ENCODE results near the gene CYP2J2.
"Not testable (repeated sequence)": the region's sequence is repeated elsewhere in the genome, so short reads cannot be mapped to it uniquely, and the experiment has no call there.

CYP2J2 gene

GRCh38 chr1:59928996-59929395 lies 2.4 kb upstream of the CYP2J2 start:
- Histone ChIP-seq H3K56ac (ENCODE audit: low read length) (no peak overlapping the region), H3K18ac (ENCODE audit: low read length) (no peak overlapping the region), H3K4me2 (ENCODE audit: low read length) (no peak overlapping the region), H2BK120ac (ENCODE audit: low read depth, low read length) (no peak overlapping the region), H3K79me2 (ENCODE audit: control insufficient read depth, insufficient read depth, low read length) (no peaks in the 10 kb centered on the region), H3K4ac (ENCODE audit: low read depth, low read length) (no peak overlapping the region), H2BK5ac (ENCODE audit: low read length) (no peak overlapping the region), H3K79me1 (ENCODE audit: low read length) (no peaks in the 10 kb centered on the region), H3K23ac (ENCODE audit: low read length) (no peak overlapping the region), H4K5ac (ENCODE audit: low read length) (no peak overlapping the region), H2AK5ac (ENCODE audit: low read length) (no peak overlapping the region), H3K36me3 (ENCODE audit: control insufficient read depth, insufficient read depth, low read length) (no peaks in the 10 kb centered on the region), H3K27ac (ENCODE audit: low read depth, low read length) (no peak overlapping the region), H3K27me3 (ENCODE audit: insufficient read depth, low read length, poor library complexity) (peaks cover 4% of the 10 kb centered on the region), H2BK15ac (replicated peaks; ENCODE audit: low read depth) (no peak overlapping the region), H3K9ac (ENCODE audit: low read length) (no peak overlapping the region), H4K8ac (ENCODE audit: low read depth, low read length) (no peak overlapping the region), H3K4me1 (ENCODE audit: control insufficient read depth, low read depth, low read length) (no peaks in the 10 kb centered on the region), H3K4me3 (ENCODE audit: low read length) (no peak overlapping the region)
- no CpG with 5 or more reads among the region's 1 CpG for WGBS (ENCODE audit: extremely low coverage, insufficient coverage, low lambda C conversion rate)
- DNase-seq: no peak

GRCh38 chr1:59927213-59927612 lies 640 bp upstream of the CYP2J2 start:
- no peak overlapping the region for H2AK5ac ChIP-seq (ENCODE audit: low read length)
- H3K4ac ChIP-seq (ENCODE audit: low read depth, low read length): no peak overlapping the region
- H4K8ac ChIP-seq (ENCODE audit: low read depth, low read length): no peak overlapping the region
- H3K79me1 ChIP-seq (ENCODE audit: low read length): no peaks in the 10 kb centered on the region
- no CpG with 5 or more reads among the region's 2 CpGs for WGBS (ENCODE audit: extremely low coverage, insufficient coverage, low lambda C conversion rate)
- H3K79me2 ChIP-seq (ENCODE audit: control insufficient read depth, insufficient read depth, low read length): no peaks in the 10 kb centered on the region
- no peak overlapping the region for H3K23ac ChIP-seq (ENCODE audit: low read length)
- H3K18ac ChIP-seq (ENCODE audit: low read length): no peak overlapping the region
- no peaks in the 10 kb centered on the region for H3K36me3 ChIP-seq (ENCODE audit: control insufficient read depth, insufficient read depth, low read length)
- H4K5ac ChIP-seq (ENCODE audit: low read length): no peak overlapping the region
- no peak overlapping the region for H3K9ac ChIP-seq (ENCODE audit: low read length)
- H3K4me1 ChIP-seq (ENCODE audit: control insufficient read depth, low read depth, low read length): no peaks in the 10 kb centered on the region
- H3K4me3 ChIP-seq (ENCODE audit: low read length): no peak overlapping the region
- DNase-seq: no peak
- peaks cover 4% of the 10 kb centered on the region for H3K27me3 ChIP-seq (ENCODE audit: insufficient read depth, low read length, poor library complexity)
- no peak overlapping the region for H2BK120ac ChIP-seq (ENCODE audit: low read depth, low read length)
- no peak overlapping the region for H2BK5ac ChIP-seq (ENCODE audit: low read length)
- H3K27ac ChIP-seq (ENCODE audit: low read depth, low read length): no peak overlapping the region
- no peak overlapping the region for H3K56ac ChIP-seq (ENCODE audit: low read length)
- no peak overlapping the region for H2BK15ac ChIP-seq (replicated peaks; ENCODE audit: low read depth)
- H3K4me2 ChIP-seq (ENCODE audit: low read length): no peak overlapping the region

- Histone ChIP-seq H3K79me2 (ENCODE audit: control insufficient read depth, insufficient read depth, low read length) (no peaks in the 10 kb centered on the region), H3K36me3 (ENCODE audit: control insufficient read depth, insufficient read depth, low read length) (no peaks in the 10 kb centered on the region), H3K27ac (ENCODE audit: low read depth, low read length) (no peak overlapping the region), H3K79me1 (ENCODE audit: low read length) (no peaks in the 10 kb centered on the region), H3K56ac (ENCODE audit: low read length) (no peak overlapping the region), H3K4me2 (ENCODE audit: low read length) (no peak overlapping the region), H4K8ac (ENCODE audit: low read depth, low read length) (no peak overlapping the region), H3K4me1 (ENCODE audit: control insufficient read depth, low read depth, low read length) (no peaks in the 10 kb centered on the region), H3K23ac (ENCODE audit: low read length) (no peak overlapping the region), H4K5ac (ENCODE audit: low read length) (no peak overlapping the region), H2BK120ac (ENCODE audit: low read depth, low read length) (no peak overlapping the region), H3K4me3 (ENCODE audit: low read length) (no peak overlapping the region), H3K18ac (ENCODE audit: low read length) (no peak overlapping the region), H2AK5ac (ENCODE audit: low read length) (no peak overlapping the region), H3K4ac (ENCODE audit: low read depth, low read length) (no peak overlapping the region), H2BK5ac (ENCODE audit: low read length) (no peak overlapping the region), H3K9ac (ENCODE audit: low read length) (no peak overlapping the region), H2BK15ac (replicated peaks; ENCODE audit: low read depth) (no peak overlapping the region), H3K27me3 (ENCODE audit: insufficient read depth, low read length, poor library complexity) (peaks cover 4% of the 10 kb centered on the region)
- no peak for DNase-seq
Observed at GRCh38 chr1:59924653-59925052, 1.9 kb downstream of the CYP2J2 start.

- not testable (repeated sequence) for DNase-seq; H3K18ac ChIP-seq (ENCODE audit: low read length); H2BK5ac ChIP-seq (ENCODE audit: low read length); H3K27ac ChIP-seq (ENCODE audit: low read depth, low read length); H3K4me3 ChIP-seq (ENCODE audit: low read length); H4K8ac ChIP-seq (ENCODE audit: low read depth, low read length); H2BK15ac ChIP-seq (replicated peaks; ENCODE audit: low read depth); H3K79me2 ChIP-seq (ENCODE audit: control insufficient read depth, insufficient read depth, low read length); H3K23ac ChIP-seq (ENCODE audit: low read length); H3K36me3 ChIP-seq (ENCODE audit: control insufficient read depth, insufficient read depth, low read length); H2AK5ac ChIP-seq (ENCODE audit: low read length); H3K9ac ChIP-seq (ENCODE audit: low read length); H3K79me1 ChIP-seq (ENCODE audit: low read length); H4K5ac ChIP-seq (ENCODE audit: low read length); H3K56ac ChIP-seq (ENCODE audit: low read length); H3K4ac ChIP-seq (ENCODE audit: low read depth, low read length); H3K4me1 ChIP-seq (ENCODE audit: control insufficient read depth, low read depth, low read length); H3K27me3 ChIP-seq (ENCODE audit: insufficient read depth, low read length, poor library complexity); H2BK120ac ChIP-seq (ENCODE audit: low read depth, low read length); H3K4me2 ChIP-seq (ENCODE audit: low read length)
- WGBS (ENCODE audit: extremely low coverage, insufficient coverage, low lambda C conversion rate): no CpG with 5 or more reads among the region's 6 CpGs
Observed at GRCh38 chr1:59921258-59921899, 5.2 kb downstream of the CYP2J2 start.

- Histone ChIP-seq H3K4ac (ENCODE audit: low read depth, low read length) (no peak overlapping the region), H3K27me3 (ENCODE audit: insufficient read depth, low read length, poor library complexity) (no peaks in the 10 kb centered on the region), H3K9ac (ENCODE audit: low read length) (no peak overlapping the region), H3K56ac (ENCODE audit: low read length) (no peak overlapping the region), H2BK15ac (replicated peaks; ENCODE audit: low read depth) (no peak overlapping the region), H3K27ac (ENCODE audit: low read depth, low read length) (no peak overlapping the region), H4K8ac (ENCODE audit: low read depth, low read length) (no peak overlapping the region), H3K36me3 (ENCODE audit: control insufficient read depth, insufficient read depth, low read length) (no peaks in the 10 kb centered on the region), H3K4me3 (ENCODE audit: low read length) (no peak overlapping the region), H2AK5ac (ENCODE audit: low read length) (no peak overlapping the region), H3K79me2 (ENCODE audit: control insufficient read depth, insufficient read depth, low read length) (no peaks in the 10 kb centered on the region), H2BK120ac (ENCODE audit: low read depth, low read length) (no peak overlapping the region), H3K4me1 (ENCODE audit: control insufficient read depth, low read depth, low read length) (no peaks in the 10 kb centered on the region), H3K79me1 (ENCODE audit: low read length) (no peaks in the 10 kb centered on the region), H3K4me2 (ENCODE audit: low read length) (no peak overlapping the region), H2BK5ac (ENCODE audit: low read length) (no peak overlapping the region), H3K23ac (ENCODE audit: low read length) (no peak overlapping the region), H3K18ac (ENCODE audit: low read length) (no peak overlapping the region), H4K5ac (ENCODE audit: low read length) (no peak overlapping the region)
- no peak for DNase-seq
- WGBS (ENCODE audit: extremely low coverage, insufficient coverage, low lambda C conversion rate): no CpG with 5 or more reads among the region's 2 CpGs
Observed at GRCh38 chr1:59919746-59920145, 6.8 kb downstream of the CYP2J2 start.

DNA sequence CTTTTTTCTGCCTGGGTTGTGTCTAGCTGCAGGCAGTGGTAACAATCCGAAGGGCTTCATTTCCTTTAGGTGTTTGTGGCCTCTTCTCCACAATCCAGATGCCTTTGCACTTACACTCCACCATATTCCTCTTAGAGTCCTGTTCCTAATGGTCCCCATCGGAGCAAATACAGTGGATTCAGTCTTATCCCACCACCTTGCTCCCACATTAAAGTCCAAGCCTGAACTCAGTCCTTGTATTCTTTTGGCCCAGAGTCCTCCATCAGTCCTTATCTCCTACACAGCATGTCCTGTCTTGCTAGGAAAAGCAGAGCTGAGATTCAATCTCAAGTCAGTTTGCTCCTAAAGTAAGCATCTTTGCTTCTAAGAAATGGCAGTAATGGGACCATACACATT lies 8.8 kb downstream of the CYP2J2 start:
- H3K27ac ChIP-seq (ENCODE audit: low read depth, low read length): no peak overlapping the region
- H3K4me3 ChIP-seq (ENCODE audit: low read length): no peak overlapping the region
- H3K79me2 ChIP-seq (ENCODE audit: control insufficient read depth, insufficient read depth, low read length): no peaks in the 10 kb centered on the region
- H3K4me2 ChIP-seq (ENCODE audit: low read length): no peak overlapping the region
- no peak overlapping the region for H3K9ac ChIP-seq (ENCODE audit: low read length)
- no peaks in the 10 kb centered on the region for H3K36me3 ChIP-seq (ENCODE audit: control insufficient read depth, insufficient read depth, low read length)
- H3K4me1 ChIP-seq (ENCODE audit: control insufficient read depth, low read depth, low read length): no peaks in the 10 kb centered on the region
- H3K27me3 ChIP-seq (ENCODE audit: insufficient read depth, low read length, poor library complexity): no peaks in the 10 kb centered on the region
- no peak overlapping the region for H3K23ac ChIP-seq (ENCODE audit: low read length)
- no peak overlapping the region for H4K8ac ChIP-seq (ENCODE audit: low read depth, low read length)
- no peak overlapping the region for H2BK5ac ChIP-seq (ENCODE audit: low read length)
- H3K4ac ChIP-seq (ENCODE audit: low read depth, low read length): no peak overlapping the region
- H3K56ac ChIP-seq (ENCODE audit: low read length): no peak overlapping the region
- no peak for DNase-seq
- no peak overlapping the region for H2BK15ac ChIP-seq (replicated peaks; ENCODE audit: low read depth)
- no peak overlapping the region for H4K5ac ChIP-seq (ENCODE audit: low read length)
- H2BK120ac ChIP-seq (ENCODE audit: low read depth, low read length): no peak overlapping the region
- H2AK5ac ChIP-seq (ENCODE audit: low read length): no peak overlapping the region
- WGBS (ENCODE audit: extremely low coverage, insufficient coverage, low lambda C conversion rate): no CpG with 5 or more reads among the region's 2 CpGs
- no peaks in the 10 kb centered on the region for H3K79me1 ChIP-seq (ENCODE audit: low read length)
- no peak overlapping the region for H3K18ac ChIP-seq (ENCODE audit: low read length)

Data from mesendoderm (in vitro differentiated cells).